ENCODE measurements around the gene FCHSD2.
"Not testable (repeated sequence)": the region's sequence is repeated elsewhere in the genome, so short reads cannot be mapped to it uniquely, and the experiment has no call there.

FCHSD2 gene

DNA sequence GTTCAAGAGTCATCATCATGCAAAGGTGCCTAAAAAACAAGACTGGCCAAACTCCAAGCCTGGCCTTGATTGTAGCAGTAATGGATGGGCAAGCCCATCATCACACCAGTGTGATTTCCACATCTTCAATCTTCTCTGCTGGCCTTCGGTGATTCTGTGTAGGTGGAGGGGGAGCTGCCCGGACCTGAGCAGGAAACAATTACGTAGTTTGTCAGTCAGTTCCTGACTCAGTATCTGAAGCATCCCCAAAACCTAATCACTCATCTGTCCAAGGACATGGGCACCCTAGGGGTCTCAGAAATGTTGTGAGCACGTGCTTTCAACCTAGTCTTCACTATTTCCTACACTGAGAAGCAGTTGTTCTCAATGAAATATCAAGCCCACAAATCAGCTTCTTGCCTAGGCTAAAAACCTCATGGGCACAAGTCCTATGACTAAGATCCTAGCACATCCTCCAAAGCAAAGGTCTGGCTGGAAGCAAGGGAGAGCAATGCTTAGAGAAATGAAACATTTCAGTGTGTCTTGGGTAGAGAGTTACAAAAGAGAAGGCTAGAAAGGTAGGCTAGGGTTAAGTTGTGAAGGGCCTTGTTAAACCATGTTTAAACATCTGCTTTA, 303.3 kb downstream of the FCHSD2 start:
- no peak for DNase-seq (ENCODE audit: low read depth, low spot score)

DNA sequence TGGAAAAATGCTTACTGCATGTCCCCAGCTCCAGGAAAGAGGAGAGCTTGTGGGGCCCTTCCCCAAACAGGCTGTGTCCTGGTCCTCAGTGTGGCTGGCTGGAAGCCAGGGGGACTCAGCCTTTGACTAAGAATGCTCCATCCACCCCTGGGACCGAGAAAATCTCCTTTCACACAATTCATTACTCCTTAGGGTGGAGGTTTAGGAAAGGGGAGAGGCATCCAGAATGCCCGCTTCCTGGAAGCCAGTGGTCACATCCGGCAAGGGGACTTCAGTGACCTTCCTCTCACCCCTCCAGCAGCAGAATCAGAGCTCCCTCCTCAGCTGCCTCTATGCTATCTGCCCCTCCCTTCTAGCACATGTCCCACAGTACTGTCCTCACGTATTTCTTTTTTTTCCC, 306.0 kb downstream of the FCHSD2 start:
- DNase-seq (ENCODE audit: low read depth, low spot score), result no peak

DNA sequence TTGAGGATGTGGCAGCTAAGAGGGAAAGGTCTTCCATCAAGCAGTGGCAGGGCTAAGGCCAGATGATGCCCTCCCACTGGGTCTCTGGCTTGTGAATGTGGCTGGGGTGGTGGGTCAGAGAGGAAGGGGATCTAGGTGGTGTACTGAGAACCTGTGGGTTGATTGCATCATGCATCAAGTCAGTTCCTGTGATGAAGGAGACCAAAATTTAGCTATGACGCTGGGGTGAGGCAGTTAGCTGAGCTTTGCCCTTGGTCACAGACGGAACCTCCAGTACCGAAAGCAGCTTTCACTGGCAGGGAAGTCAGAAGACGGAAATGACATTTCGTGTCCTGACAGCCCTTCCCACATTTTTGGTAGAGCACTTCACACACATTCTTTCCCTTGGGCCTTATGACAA, 307.2 kb downstream of the FCHSD2 start:
- no peak for DNase-seq (ENCODE audit: low read depth, low spot score)

DNA sequence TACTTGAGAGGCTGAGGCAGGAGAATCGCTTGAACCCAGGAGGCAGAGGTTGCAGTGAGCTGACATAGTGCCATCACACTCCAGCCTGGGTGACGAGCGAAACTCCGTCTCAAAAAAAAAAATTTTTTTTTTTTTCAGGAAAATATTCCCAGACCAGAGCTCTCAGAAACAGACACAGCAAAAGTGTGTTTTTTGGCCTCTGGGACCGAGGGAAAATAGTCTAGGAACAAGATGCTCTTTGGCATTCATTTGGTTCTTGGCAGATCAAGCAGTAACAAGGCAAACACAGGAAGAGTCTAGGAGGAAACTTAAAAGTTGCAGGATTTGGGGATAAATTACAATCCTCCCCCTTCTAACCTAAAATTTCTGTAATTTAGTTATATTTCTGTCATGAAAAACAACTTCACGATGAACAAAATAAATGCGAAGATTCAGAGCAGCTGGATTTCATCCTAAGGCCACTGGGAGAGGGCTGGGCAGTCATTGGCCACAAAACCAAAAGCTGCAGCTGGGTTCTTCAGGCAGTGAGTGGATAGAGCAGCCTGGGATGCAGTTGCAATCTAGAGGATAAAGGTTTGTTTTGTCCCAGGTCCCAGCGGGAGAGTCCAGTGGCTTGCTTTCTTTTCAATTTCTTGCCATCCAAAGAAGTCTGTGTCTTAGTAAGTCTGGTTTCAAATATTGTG, 308.2 kb downstream of the FCHSD2 start:
- no peak for DNase-seq (ENCODE audit: low read depth, low spot score)

GRCh38 chr11:72833083-72833733, 308.9 kb downstream of the FCHSD2 start:
- DNase-seq (ENCODE audit: low read depth, low spot score), result no peak

- DNase-seq (ENCODE audit: low read depth, low spot score), result no peak
Measured at GRCh38 chr11:72832301-72833082, 309.6 kb downstream of the FCHSD2 start.

GRCh38 chr11:72831521-72832300, 310.4 kb downstream of the FCHSD2 start:
- no peak for DNase-seq (ENCODE audit: low read depth, low spot score)

- no peak for DNase-seq (ENCODE audit: low read depth, low spot score)
Measured at GRCh38 chr11:72829884-72830533, 312.1 kb downstream of the FCHSD2 start.

- no peak for DNase-seq (ENCODE audit: low read depth, low spot score)
Measured at GRCh38 chr11:72829178-72829577, 312.9 kb downstream of the FCHSD2 start.

DNA sequence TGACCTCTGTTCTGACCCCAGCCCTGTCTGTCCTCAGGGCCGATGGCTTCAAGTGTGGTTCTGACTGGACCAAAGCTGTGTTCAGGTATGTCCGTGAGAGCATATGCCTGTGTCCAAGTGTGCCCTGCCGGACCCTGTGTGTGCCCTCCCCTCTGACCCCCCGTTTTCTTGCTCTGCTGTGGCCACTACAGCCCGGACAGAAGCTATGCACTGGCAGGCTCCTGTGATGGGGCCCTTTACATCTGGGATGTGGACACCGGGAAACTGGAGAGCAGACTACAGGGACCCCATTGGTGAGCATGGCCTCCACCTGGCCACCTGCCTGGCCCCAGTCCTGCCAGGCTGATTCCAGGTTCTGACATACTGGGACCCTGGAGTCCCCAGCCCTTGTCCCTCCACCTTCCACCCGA, 313.4 kb downstream of the FCHSD2 start:
- no peak for DNase-seq (ENCODE audit: low read depth, low spot score)

- no peak for DNase-seq (ENCODE audit: low read depth, low spot score)
Measured at GRCh38 chr11:72828081-72828567, 314.0 kb downstream of the FCHSD2 start.

DNA sequence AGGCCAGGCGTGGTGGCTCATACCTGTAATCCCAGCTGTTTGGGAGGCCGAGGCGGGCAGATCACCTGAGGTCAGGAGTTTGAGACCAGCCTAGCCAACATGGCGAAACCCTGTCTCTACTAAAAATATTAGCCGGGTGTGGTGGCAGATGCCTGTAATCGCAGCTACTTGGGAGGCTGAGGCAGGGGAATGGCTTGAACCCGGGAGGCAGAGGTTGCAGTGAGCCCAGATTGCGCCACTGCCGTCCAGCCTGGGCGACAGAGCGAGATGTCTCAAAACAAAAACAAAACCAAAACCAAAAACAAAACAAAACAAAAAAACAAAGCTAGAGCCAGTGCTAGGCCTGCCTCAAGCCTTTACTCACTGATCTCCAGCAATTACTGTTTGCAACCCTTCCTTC, 314.5 kb downstream of the FCHSD2 start:
- not testable (repeated sequence) for DNase-seq (ENCODE audit: low read depth, low spot score)

- DNase-seq (ENCODE audit: low read depth, low spot score), result no peak
Measured at GRCh38 chr11:72826942-72827480, 315.1 kb downstream of the FCHSD2 start.

- no peak for DNase-seq (ENCODE audit: low read depth, low spot score)
Measured at GRCh38 chr11:72826191-72826941, 315.8 kb downstream of the FCHSD2 start.

GRCh38 chr11:72825661-72826060, 316.5 kb downstream of the FCHSD2 start:
- no peak for DNase-seq (ENCODE audit: low read depth, low spot score)

DNA sequence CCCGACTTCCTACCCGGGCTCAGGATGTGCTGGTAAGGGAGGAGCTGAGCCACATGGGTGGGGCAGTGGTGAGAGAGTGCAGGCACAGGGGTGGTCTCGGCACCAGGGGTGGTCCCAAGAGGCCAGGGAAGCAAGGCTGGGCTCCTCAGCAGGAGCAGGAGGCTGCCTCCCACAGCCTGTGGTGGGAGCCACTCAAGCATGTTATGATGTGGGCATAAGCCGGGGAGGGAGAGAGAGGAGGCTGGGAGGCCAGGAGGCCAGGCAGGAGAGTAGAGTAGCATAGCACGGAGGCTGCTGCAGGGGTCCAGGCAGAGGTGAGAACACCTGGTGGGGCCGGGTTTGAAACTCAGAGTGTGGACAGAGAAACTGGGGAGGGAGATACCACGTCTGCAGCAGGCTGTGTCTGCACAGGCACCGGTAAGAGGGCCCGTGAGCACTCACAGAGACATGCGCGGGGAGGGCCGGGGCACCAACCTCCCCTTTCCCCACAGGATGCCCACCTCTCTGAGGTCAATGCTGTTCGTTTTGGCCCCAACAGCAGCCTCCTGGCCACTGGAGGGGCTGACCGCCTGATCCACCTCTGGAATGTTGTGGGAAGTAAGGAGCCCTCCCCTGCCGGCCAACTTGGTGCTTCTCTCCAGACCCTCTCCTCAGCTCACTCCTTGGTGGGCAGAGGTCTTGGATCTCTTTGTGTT, 317.2 kb downstream of the FCHSD2 start:
- no peak for DNase-seq (ENCODE audit: low read depth, low spot score)

- DNase-seq (ENCODE audit: low read depth, low spot score), result no peak
Measured at GRCh38 chr11:72824020-72824419, 318.1 kb downstream of the FCHSD2 start.

DNA sequence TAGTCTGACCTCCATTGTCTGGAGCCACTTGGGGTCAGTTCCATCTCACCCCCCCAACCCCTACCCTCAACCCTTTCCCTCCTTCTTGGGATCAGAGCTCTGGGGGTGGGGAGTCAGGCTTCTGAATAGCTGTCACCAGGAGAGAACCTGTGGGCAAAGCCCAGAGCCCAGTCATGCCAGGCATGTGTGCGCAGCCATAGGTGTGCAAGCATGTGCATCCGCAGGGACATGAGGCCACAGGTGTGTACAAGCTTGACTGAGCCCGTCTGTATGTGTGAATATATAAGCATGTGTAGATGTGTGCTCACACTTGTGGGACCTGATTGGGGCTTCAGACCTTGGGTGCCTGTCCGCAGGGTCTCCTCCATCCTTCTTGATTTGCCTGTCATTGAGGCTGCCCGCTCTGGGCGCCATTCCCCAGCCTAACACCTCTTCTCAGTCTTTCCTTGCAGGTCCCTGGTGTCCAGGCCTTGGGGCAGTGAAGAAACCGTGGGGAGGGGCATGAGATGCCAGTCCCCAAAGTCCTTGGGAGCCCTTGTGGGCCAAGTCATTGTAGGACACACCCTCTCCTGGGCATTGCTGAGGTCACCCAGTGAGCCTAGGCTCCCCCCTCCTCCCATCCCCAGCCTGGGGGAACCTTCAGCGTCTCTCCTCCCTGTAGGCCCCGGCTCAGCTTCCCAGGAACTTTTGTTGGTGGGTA, 318.9 kb downstream of the FCHSD2 start:
- no peak for DNase-seq (ENCODE audit: low read depth, low spot score)
